GM12801 (cell line): ENCODE data around the gene MAP1B.

Experiments used
- CTCF ChIP-seq: IDR thresholded peaks from one replicate; pipeline ENCODE4 v1.5.1; 2011; ENCODE audit warnings: control low read depth; ENCODE audit not compliant: insufficient read length; ENCODE audit errors: extremely low read depth

Gene MAP1B

GRCh38 chr5:72245546-72245945 is 138.3 kb downstream of the MAP1B start:
- TF ChIP-seq CTCF = no peak

- no peak for TF ChIP-seq CTCF
Observed at GRCh38 chr5:72245951-72246532, 138.8 kb downstream of the MAP1B start.

- TF ChIP-seq CTCF = no peak
Observed at GRCh38 chr5:72246954-72247442, 139.7 kb downstream of the MAP1B start.

GRCh38 chr5:72248410-72248981 is 141.2 kb downstream of the MAP1B start:
- no peak for TF ChIP-seq CTCF

GRCh38 chr5:72251386-72251785 is 144.1 kb downstream of the MAP1B start:
- no peak for TF ChIP-seq CTCF

- TF ChIP-seq CTCF = no peak
Observed at GRCh38 chr5:72252008-72252407, 144.7 kb downstream of the MAP1B start.

- no peak for TF ChIP-seq CTCF
Observed at GRCh38 chr5:72252574-72253155, 145.4 kb downstream of the MAP1B start.
